OCI-LY7 (cell line): ENCODE data around the gene SUPT5H. TPM values are rescaled to one million over a fixed set of nuclear protein-coding genes. Genes with fewer than 3 reads are reported as not detected.

Experiments used
- BruUV-seq: library from RNA; stranded (reverse); fragments of 400-500 nt; replicated peaks from 2 replicates; lab custom pipeline; 2021; lab: Mats Ljungman, UMichigan
- CTCF ChIA-PET: fragments of 300-600 bp; sonication (Branson Sonifier 250); formaldehyde crosslinking; loops from one replicate; lab custom pipeline; 2022; ENCODE audit warnings: antibody characterized with exemption; ENCODE audit not compliant: unreplicated experiment; lab: Charles Lee
- POLR2A ChIA-PET: fragments of 300-600 bp; sonication (Branson Sonifier 250); formaldehyde crosslinking; loops from one replicate; lab custom pipeline; 2022; ENCODE audit warnings: antibody characterized with exemption; lab: Charles Lee
- DNase-seq: peaks from one replicate; pipeline ENCODE4 v3.0.0-alpha.2; 2015; ENCODE audit warnings: low spot score
- H2AFZ ChIP-seq: fragments of 200-600 bp; sonication (generic), shearing (Covaris generic); 2 replicates; pipeline ENCODE4 v1.6.1; 2014; ENCODE audit warnings: mild to moderate bottlenecking, antibody characterized with exemption, low read length, moderate library complexity
- H3K27ac ChIP-seq: fragments of 200-600 bp; sonication (generic); 2 replicates; pipeline ENCODE4 v1.5.1; 2014; ENCODE audit warnings: mixed run types, low read depth, mild to moderate bottlenecking, moderate library complexity, low read length, inconsistent platforms; ENCODE audit not compliant: poor library complexity, severe bottlenecking
- H3K36me3 ChIP-seq: fragments of 200-600 bp; sonication (generic); 2 replicates; pipeline ENCODE4 v1.6.1; 2014; ENCODE audit warnings: mild to moderate bottlenecking, antibody characterized with exemption, low read length, moderate library complexity, mixed read lengths; ENCODE audit not compliant: insufficient read depth
- H3K4me1 ChIP-seq: fragments of 200-600 bp; sonication (generic); 2 replicates; pipeline ENCODE4 v1.5.1; 2014; ENCODE audit warnings: mild to moderate bottlenecking, low read length; ENCODE audit not compliant: insufficient read depth, poor library complexity, severe bottlenecking
- H3K4me2 ChIP-seq: fragments of 200-600 bp; sonication (generic); 2 replicates; pipeline ENCODE4 v1.6.1; 2014; ENCODE audit warnings: mild to moderate bottlenecking, low read length
- H3K4me3 ChIP-seq: fragments of 200-600 bp; sonication (generic); 2 replicates; pipeline ENCODE4 v1.5.1; 2014; ENCODE audit warnings: mild to moderate bottlenecking, low read depth, low read length; ENCODE audit not compliant: poor library complexity, severe bottlenecking
- H3K79me2 ChIP-seq: fragments of 200-600 bp; sonication (generic); 2 replicates; pipeline ENCODE4 v1.6.1; 2016; ENCODE audit warnings: low read depth, mild to moderate bottlenecking, low read length, moderate library complexity, mixed read lengths; ENCODE audit not compliant: insufficient read depth
- H3K9me2 ChIP-seq: fragments of 200-600 bp; sonication (generic); 2 replicates; pipeline ENCODE4 v1.6.1; 2016; ENCODE audit warnings: mild to moderate bottlenecking, low read length, mixed read lengths; ENCODE audit not compliant: insufficient read depth
- H3K9me3 ChIP-seq: fragments of 200-600 bp; sonication (generic); 2 replicates; pipeline ENCODE4 v1.6.1; 2014; ENCODE audit warnings: mild to moderate bottlenecking, mixed run types, low read length, mixed read lengths
- H4K20me1 ChIP-seq: fragments of 200-600 bp; sonication (generic); 2 replicates; pipeline ENCODE4 v1.6.1; 2014; ENCODE audit warnings: mild to moderate bottlenecking, antibody characterized with exemption, low read length, moderate library complexity, mixed read lengths; ENCODE audit not compliant: insufficient read depth
- EZH2phosphoT487 ChIP-seq: fragments of 200-600 bp; sonication (generic); IDR thresholded peaks from 2 replicates; pipeline ENCODE4 v1.6.1; 2018; ENCODE audit warnings: low read depth, borderline replicate concordance, mild to moderate bottlenecking, mixed run types, antibody characterized with exemption, low read length, moderate library complexity, mixed read lengths
- intact Hi-C: fragments of 100-400 bp; cut with micrococcal nuclease; formaldehyde crosslinking; loops from one replicate; pipeline ENCODE4 v1.10.0; 2022; ENCODE audit not compliant: unreplicated experiment
- total RNA-seq, 2 experiments: library from RNA; depleted of rRNA in 1 of 2; stranded (reverse); fragments of >200 nt in 1 of 2; shearing (Covaris generic) in 1 of 2; gene quantifications; 2 replicates each; pipeline ENCODE4 v1.2.3, GENCODE V29; 2014 to 2022
- TF ChIP-seq, protein P1 (sequence below): fragments of 200-600 bp; sonication (generic); conservative IDR thresholded peaks from 2 replicates; pipeline ENCODE4 v1.5.1; 2014; ENCODE audit warnings: mild to moderate bottlenecking, antibody characterized with exemption, low read length, moderate library complexity, mixed read lengths

SUPT5H gene
- total RNA-seq, 2 experiments from 2014 or later, result 70.1 to 175 TPM

- H3K36me3 ChIP-seq, result peaks cover 27% of the 10 kb centered on the region
- intact Hi-C loops, result no loop called here
- H3K4me3 ChIP-seq, result no peak overlapping the region
- H2AFZ ChIP-seq, result no peak overlapping the region
- ChIA-PET POLR2A (interaction anchor here (0.6 kb wide), 1 partner anchor 77 kb away, joined by 3 read pairs; no protein-coding TSS in a partner anchor), CTCF (no interaction called here)
- H3K9me2 ChIP-seq, result no peaks in the 10 kb centered on the region
- H3K79me2 ChIP-seq, result peaks cover 16% of the 10 kb centered on the region; the same call in 1 of the 2 replicates
- no peak for DNase-seq
- H4K20me1 ChIP-seq, result no peaks in the 10 kb centered on the region
- H3K27ac ChIP-seq, result no peak overlapping the region
- peak overlapping the region; percentile 83 for H3K4me2 ChIP-seq
- no TSS peak for BruUV-seq
- H3K4me1 ChIP-seq, result peaks cover 26% of the 10 kb centered on the region
- no peaks in the 10 kb centered on the region for H3K9me3 ChIP-seq
- no peak for TF ChIP-seq EZH2phosphoT487
- TF ChIP-seq, protein P1, sequence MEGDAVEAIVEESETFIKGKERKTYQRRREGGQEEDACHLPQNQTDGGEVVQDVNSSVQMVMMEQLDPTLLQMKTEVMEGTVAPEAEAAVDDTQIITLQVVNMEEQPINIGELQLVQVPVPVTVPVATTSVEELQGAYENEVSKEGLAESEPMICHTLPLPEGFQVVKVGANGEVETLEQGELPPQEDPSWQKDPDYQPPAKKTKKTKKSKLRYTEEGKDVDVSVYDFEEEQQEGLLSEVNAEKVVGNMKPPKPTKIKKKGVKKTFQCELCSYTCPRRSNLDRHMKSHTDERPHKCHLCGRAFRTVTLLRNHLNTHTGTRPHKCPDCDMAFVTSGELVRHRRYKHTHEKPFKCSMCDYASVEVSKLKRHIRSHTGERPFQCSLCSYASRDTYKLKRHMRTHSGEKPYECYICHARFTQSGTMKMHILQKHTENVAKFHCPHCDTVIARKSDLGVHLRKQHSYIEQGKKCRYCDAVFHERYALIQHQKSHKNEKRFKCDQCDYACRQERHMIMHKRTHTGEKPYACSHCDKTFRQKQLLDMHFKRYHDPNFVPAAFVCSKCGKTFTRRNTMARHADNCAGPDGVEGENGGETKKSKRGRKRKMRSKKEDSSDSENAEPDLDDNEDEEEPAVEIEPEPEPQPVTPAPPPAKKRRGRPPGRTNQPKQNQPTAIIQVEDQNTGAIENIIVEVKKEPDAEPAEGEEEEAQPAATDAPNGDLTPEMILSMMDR, result 0 out of 2 replicates have a peak, but pooled peaks have one; percentile 22
These were observed 30.0 kb upstream of the SUPT5H start for GRCh38 chr19:39415111-39416046.

- BruUV-seq, result no TSS peak
- ChIA-PET CTCF (no interaction called here), POLR2A (interaction anchor here (0.6 kb wide), 1 partner anchor 78 kb away, joined by 3 read pairs; no protein-coding TSS in a partner anchor)
- TF ChIP-seq EZH2phosphoT487, result no peak
- TF ChIP-seq, protein P1, result no peak
- no peaks in the 10 kb centered on the region for H4K20me1 ChIP-seq
- no peak overlapping the region for H3K4me2 ChIP-seq
- no peak for DNase-seq
- H3K9me2 ChIP-seq, result no peaks in the 10 kb centered on the region
- no peak overlapping the region for H2AFZ ChIP-seq
- intact Hi-C loops, result no loop called here
- H3K9me3 ChIP-seq, result no peaks in the 10 kb centered on the region
- peaks cover 33% of the 10 kb centered on the region for H3K36me3 ChIP-seq
- no peak overlapping the region for H3K4me3 ChIP-seq
- no peak overlapping the region for H3K27ac ChIP-seq
- H3K79me2 ChIP-seq, result peaks cover 16% of the 10 kb centered on the region; the same call in 1 of the 2 replicates
- H3K4me1 ChIP-seq, result peaks cover 15% of the 10 kb centered on the region
These were observed 28.9 kb upstream of the SUPT5H start for GRCh38 chr19:39416152-39417120.
